ENCODE results near the gene DIAPH2.

- TF ChIP-seq, protein P1, sequence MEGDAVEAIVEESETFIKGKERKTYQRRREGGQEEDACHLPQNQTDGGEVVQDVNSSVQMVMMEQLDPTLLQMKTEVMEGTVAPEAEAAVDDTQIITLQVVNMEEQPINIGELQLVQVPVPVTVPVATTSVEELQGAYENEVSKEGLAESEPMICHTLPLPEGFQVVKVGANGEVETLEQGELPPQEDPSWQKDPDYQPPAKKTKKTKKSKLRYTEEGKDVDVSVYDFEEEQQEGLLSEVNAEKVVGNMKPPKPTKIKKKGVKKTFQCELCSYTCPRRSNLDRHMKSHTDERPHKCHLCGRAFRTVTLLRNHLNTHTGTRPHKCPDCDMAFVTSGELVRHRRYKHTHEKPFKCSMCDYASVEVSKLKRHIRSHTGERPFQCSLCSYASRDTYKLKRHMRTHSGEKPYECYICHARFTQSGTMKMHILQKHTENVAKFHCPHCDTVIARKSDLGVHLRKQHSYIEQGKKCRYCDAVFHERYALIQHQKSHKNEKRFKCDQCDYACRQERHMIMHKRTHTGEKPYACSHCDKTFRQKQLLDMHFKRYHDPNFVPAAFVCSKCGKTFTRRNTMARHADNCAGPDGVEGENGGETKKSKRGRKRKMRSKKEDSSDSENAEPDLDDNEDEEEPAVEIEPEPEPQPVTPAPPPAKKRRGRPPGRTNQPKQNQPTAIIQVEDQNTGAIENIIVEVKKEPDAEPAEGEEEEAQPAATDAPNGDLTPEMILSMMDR (IDR thresholded peaks at IDR 0.05): no peak
- no peak for TF ChIP-seq POLR2A (IDR thresholded peaks at IDR 0.05)
Measured at GRCh38 chrX:96798982-96799381, 114.3 kb downstream of the DIAPH2 start.

All from tibial nerve (tissue), 3 donors.